ENCODE measurements around the gene ARHGEF3.

The ARHGEF3 gene

GRCh38 chr3:56801662-56802377, at the start of gene ARHGEF3:
TSS of gene ARHGEF3 (minus strand) at chr3:56801949. CDS start at chr3:56801798, 151 bp downstream.
- peak; percentile 20 to 41 for DNase-seq

- no peak for DNase-seq
These were observed 47.9 kb upstream of the ARHGEF3 start for GRCh38 chr3:56849698-56850097.

DNA sequence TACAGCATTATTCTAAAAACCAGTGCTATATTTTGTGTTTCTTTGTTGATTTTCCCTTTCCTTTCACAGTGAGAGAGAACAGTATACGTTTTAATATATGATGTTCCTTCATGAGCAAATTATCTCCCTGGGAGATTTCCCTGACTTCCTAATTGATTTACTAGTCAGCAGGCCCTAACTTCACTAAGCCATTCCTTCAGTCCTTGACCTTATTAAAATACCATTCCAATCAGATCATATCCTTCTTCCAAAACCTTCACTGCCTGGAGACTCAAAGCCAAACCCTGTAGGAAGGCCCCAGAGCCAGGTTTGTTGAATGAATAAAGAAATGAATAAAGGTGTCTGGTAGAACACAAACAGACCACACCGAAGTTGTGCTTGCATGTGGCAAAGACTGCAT, 43.8 kb upstream of the ARHGEF3 start:
- no peak for DNase-seq

- no peak for DNase-seq
These were observed 42.8 kb upstream of the ARHGEF3 start for GRCh38 chr3:56844536-56844935.

GRCh38 chr3:56839784-56840715, 38.3 kb upstream of the ARHGEF3 start:
- no peak for DNase-seq

DNA sequence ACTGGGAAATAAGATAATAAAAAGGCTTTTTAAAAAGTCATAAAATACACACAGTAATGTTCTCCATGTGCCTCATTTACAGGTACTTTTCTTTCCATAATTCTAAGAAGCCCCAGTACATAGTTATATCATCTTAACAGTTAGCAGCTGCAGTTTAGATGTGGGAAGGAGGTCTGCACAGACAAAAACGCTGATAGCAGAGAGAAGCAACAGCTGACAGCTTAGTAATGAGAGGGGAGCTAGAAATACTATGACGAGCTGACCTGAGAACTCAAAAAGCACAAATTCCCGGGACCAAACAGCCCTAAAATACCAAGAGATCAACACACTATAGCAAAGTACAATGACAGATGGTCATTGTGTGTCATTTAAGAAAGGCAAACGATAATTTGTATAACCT, 36.7 kb upstream of the ARHGEF3 start:
- DNase-seq = no peak

GRCh38 chr3:56837196-56837955, 35.6 kb upstream of the ARHGEF3 start:
- DNase-seq = no peak

- no peak for DNase-seq
These were observed 34.8 kb upstream of the ARHGEF3 start for GRCh38 chr3:56836276-56837163.

- DNase-seq = no peak
These were observed 34.0 kb upstream of the ARHGEF3 start for GRCh38 chr3:56835650-56836227.

DNA sequence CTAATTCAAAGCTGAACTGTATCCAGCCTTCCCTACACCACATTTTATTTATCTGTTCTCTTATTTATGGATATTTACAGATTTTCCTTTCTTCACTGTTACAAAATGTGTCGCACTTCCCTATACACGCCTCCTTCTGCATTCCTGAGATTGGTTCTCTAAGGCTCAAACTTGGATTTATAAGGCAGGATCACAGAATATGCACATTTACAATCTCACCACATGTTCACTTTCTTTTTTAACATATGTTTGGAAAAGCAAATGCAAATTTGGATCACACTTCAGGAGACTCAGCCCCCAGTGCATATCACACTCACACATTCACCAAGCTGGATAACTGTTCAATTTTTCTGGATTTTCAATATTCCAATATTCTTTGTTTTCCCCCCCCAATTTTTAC, 31.8 kb upstream of the ARHGEF3 start:
- no peak for DNase-seq

GRCh38 chr3:56833022-56833421, 31.3 kb upstream of the ARHGEF3 start:
- DNase-seq = no peak

GRCh38 chr3:56831572-56831971, 29.8 kb upstream of the ARHGEF3 start:
- no peak for DNase-seq

DNA sequence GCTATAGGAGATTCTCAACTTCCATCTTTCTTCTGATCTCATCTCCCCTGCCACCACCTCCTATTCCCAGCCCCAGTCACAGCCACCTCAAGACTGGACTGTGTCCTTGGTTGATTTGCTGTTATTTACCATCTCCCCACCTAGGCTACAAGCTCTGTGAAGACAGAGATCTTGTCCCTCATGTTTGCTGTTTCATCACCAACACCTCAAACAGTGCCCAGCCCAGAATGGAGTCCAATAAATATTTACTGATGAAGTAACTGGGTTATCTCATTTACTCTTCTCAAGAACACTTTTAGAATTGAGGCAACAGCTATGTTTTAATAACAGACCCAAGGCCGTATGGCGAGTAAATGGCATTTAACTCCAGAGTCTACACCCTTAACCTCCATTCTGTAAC, 29.1 kb upstream of the ARHGEF3 start:
- no peak for DNase-seq

DNA sequence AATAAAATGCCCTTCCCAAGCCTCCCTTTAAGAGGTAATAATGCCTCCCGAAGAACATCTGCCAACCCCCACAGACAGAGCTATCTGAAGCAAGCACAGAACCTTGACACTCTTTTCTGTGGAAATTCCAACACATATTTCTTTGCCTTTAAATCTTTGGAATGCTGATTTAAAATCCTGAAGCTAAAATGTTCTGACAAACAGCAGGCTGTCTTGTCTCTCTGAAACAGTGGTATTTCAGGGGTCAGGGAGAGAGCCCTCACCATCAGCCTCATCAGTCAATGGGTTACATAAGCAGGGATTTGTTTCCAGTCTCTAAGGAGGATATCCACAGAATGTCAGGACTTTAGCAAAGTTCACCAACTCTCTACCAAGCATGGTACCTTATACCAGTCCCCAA, 27.8 kb upstream of the ARHGEF3 start:
- no peak for DNase-seq

DNA sequence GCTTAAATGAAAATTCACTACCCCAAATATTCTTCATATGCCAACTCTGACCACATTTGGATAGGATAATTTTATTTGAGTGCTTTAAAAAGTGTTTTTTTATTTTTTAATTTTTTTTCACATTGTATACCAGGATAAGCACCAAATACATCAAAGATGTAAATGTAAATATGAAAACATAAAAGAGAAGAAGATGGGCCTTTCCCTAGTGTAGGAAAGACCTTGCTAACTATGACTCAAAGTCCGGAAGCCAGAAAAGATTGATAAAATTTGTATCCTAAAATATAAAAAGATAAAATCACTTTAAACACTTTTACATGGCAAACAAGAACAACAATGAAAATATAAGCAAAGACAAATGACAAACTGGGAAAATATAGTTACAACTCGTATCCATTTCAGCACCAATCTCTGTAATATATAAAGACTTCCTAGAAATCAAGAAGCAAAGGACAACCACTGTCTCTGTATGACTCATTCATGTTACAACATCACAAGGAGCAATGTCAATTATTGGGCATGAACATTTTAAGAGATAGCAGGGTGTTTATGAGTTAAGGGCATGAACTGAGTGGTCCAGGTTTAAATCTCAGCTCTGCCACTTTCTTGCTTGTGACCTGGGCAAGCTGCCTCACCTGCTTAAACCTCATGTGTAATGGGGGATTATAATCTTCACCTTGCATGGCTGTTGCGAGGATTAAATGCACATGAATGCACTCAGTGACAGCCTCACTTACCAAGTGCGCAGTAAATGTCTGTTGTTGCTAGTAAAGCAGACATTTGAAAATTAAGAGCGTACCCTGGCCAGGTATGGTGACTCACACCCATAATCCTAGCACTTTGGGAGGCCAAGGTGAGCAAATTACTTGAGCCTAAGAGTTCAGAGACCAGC, 25.3 kb upstream of the ARHGEF3 start:
- no peak for DNase-seq

DNA sequence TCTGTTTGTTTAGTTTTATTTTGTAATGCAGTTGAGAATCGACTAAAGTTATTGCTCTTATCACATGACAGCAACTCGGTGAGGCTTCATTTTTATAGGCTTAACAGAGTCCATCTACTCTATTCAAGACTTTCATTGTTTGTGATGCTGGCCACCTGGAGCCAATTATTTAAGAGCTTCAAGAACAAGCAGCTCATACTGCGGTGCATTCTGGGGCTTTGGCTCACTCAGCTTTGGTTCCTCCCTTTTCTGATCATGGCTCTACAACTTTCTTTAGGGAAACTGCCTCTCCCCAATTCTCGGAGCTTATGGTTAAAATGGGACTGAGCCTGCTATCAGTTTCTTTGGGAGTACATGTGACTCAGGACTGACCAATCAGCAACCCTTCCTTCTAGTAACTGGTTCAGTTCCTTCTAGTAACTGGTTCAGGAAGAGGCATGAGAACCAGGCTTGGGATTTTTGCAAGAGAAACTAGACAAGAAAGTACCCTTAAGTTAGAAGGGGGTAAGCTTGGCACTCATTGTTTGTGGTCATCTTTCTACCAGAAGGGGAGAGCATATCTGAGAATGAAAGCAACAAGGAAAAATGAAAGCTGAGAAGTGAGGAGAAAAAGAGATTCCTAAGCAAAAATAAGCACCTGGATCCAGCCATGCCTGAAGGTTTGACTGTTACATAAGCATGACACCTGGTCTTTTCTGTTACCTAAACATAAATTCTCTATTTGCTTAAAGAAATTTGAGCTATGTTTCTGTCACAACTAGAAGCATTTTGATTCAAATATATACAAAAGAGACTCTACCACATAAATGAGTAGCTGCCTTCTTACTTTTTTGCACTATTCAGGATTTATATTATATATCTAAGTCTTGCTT, 24.1 kb upstream of the ARHGEF3 start:
- no peak for DNase-seq

- no peak for DNase-seq
These were observed 22.4 kb upstream of the ARHGEF3 start for GRCh38 chr3:56823984-56824703.

DNA sequence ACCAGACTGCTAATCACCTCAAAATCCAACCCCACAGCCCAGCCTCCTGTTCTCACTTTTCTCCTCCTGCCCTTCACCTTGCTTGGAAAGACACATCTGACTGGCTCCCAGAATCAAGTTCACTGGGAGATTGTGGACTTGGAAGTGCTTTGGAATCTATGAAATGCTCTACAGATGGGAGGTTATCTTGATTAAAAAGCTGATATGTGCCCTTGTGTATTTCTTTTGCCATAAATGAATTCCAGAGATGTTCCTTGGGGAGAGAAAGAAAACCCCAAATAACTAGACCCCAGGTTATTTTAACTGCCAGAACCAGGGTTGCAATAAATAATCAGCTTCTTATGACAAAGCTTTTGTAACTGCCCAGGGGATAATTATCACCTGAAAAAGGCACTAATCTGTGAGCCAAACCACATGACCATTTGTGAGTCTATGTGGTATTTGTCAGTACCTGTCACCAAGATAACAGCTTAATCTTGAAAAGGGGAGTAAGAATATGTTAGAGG, 21.7 kb upstream of the ARHGEF3 start:
- no peak for DNase-seq

DNA sequence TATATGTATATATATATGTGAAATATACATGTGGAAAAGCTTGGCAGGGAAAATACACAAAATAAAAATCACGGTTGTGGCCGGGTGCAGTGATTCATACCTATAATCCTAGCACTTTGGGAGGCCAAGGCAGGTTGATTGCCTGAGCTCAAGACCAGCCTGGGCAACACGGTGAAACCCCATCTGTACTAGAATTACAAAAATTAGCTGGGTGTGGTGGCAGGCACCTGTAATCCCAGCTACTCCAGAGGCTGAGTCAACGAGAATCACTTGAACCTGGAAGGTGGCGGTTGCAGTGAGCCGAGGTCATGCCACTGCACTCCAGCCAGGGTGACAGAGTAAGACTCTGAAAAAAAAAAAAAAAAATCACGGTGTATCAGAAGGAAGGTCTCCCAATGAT, 20.8 kb upstream of the ARHGEF3 start:
- DNase-seq = no peak
